Smooth muscle cell (in vitro differentiated cells): ENCODE data around the gene CHTF8. TPM values are rescaled to one million over a fixed set of nuclear protein-coding genes. Genes with fewer than 3 reads are reported as not detected.
A peak's percentile ranks its signal among the peaks of the same experiment; 100 is the strongest.
"Not testable (repeated sequence)": the region's sequence is repeated elsewhere in the genome, so short reads cannot be mapped to it uniquely, and the experiment has no call there.

Experiments used
- DNase-seq: peaks from one replicate; lab custom pipeline; 2025; ENCODE audit not compliant: unreplicated experiment; lab: John Stamatoyannopoulos, UW
- H2AFZ ChIP-seq: fragments of 200-600 bp; sonication (generic); 2 replicates; pipeline ENCODE4 v1.6.0; 2016; ENCODE audit warnings: antibody characterized with exemption, low read depth, mild to moderate bottlenecking
- H3F3A ChIP-seq: fragments of 200-600 bp; sonication (generic); 2 replicates; pipeline ENCODE4 v1.6.0; 2017; ENCODE audit warnings: antibody characterized with exemption, low read depth
- H3K27ac ChIP-seq: fragments of 200-600 bp; sonication (generic); 2 replicates; pipeline ENCODE4 v1.5.1; 2016; ENCODE audit warnings: low read depth, mild to moderate bottlenecking
- H3K27me3 ChIP-seq: fragments of 200-600 bp; sonication (generic); 2 replicates; pipeline ENCODE4 v1.6.1; 2016; ENCODE audit warnings: low read depth, mild to moderate bottlenecking
- H3K36me3 ChIP-seq: fragments of 200-600 bp; sonication (generic); 2 replicates; pipeline ENCODE4 v1.5.1; 2016; ENCODE audit warnings: low read depth
- H3K4me1 ChIP-seq: fragments of 200-600 bp; sonication (generic); 2 replicates; pipeline ENCODE4 v1.5.1; 2016; ENCODE audit warnings: low read depth
- H3K4me2 ChIP-seq: fragments of 200-600 bp; sonication (generic); 2 replicates; pipeline ENCODE4 v1.6.0; 2016; ENCODE audit warnings: mild to moderate bottlenecking
- H3K4me3 ChIP-seq: fragments of 200-600 bp; sonication (generic); 2 replicates; pipeline ENCODE4 v1.5.1; 2016; ENCODE audit warnings: mild to moderate bottlenecking
- H3K79me2 ChIP-seq: fragments of 200-600 bp; sonication (generic); 2 replicates; pipeline ENCODE4 v1.6.0; 2016; ENCODE audit warnings: low read depth, mild to moderate bottlenecking
- H3K9ac ChIP-seq: fragments of 200-600 bp; sonication (generic); 2 replicates; pipeline ENCODE4 v1.6.0; 2016; ENCODE audit warnings: low read depth
- H3K9me3 ChIP-seq: fragments of 200-600 bp; sonication (generic); replicated peaks from 2 replicates; pipeline ENCODE4 v1.5.1; 2016; ENCODE audit warnings: low read depth
- H4K20me1 ChIP-seq: fragments of 200-600 bp; sonication (generic); 2 replicates; pipeline ENCODE4 v1.6.0; 2016; ENCODE audit warnings: low read depth
- WGBS: methylation state at CpG from one replicate; pipeline ENCODE4 v1.1.7; 2016; ENCODE audit warnings: low lambda C conversion rate; 5-methylcytosine and 5-hydroxymethylcytosine counted together
- polyA plus RNA-seq: library from polyadenylated mRNA; unstranded; fragments of >200 nt; fragmentation: Nextera tagmentation; extraction: Ambion mirVana; gene quantifications from 2 replicates; pipeline ENCODE4 v1.2.1, GENCODE V29; 2016
- total RNA-seq: library from RNA; depleted of rRNA; stranded (reverse); fragments of >200 nt; gene quantifications from 2 replicates; pipeline ENCODE4 v1.2.3, GENCODE V29; 2014
- TF ChIP-seq, protein P1 (sequence below): fragments of 200-600 bp; sonication (generic); IDR thresholded peaks from 2 replicates; pipeline ENCODE4 v1.5.1; 2017; ENCODE audit warnings: borderline replicate concordance, mild to moderate bottlenecking, antibody characterized with exemption; ENCODE audit not compliant: insufficient read depth, poor library complexity, severe bottlenecking

The CHTF8 gene
- total and polyA plus RNA-seq, 2 experiments from 2014 or later: 77.7 to 83.8 TPM

DNA sequence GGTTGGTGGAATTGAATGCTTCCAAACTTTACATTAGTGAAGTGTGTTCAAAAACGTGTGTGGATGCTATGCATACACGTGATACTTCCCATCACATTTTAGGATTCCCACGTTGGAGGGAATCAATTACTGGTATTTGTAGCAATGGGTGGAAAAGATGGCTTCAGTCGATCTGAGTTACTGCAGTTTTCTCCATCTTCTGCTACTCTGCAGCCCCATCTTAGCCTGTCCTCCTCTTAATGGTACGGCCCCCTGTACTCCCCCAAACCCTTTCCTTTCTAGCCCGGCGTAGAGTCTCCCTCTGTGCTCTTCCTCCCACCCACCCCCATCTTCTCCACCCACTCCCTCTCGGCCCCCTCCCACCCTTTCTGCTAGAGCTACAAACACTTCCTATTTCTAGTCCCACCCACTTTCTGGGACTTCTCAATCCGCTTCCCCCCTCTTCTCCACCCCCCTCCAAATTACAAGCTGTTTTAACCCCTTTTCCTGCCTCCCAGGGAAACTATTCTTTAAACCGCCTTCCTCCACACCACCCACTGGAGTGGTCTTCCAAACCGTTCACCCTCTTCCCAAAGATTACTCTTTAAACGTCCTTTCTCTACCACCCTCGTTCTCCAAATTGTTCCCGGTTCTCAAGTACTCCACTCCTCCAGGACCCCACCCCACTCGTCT, 1.1 kb downstream of the CHTF8 start:
- WGBS: 3% methylated on average over 11 of the region's 15 CpGs
- no peak for DNase-seq
- H3F3A ChIP-seq: no peaks in the 10 kb centered on the region

DNA sequence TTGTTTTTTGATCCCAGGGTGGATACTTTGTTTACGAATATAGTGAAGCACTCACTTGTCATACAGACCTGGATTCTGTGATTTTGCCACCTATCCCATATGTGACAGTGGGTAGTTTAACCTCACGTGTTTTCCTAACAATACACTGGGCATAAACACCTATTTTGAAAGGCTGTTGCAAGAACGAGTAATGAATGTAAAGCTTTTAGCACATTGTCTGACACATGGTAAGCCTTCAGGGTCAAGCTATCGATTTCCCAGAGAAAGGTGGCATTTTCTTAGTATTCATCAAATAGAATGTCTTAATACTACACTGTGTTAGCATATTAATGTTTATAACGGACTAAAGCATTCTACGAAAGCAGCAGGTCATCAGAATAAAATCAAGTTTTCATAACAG, 1.9 kb downstream of the CHTF8 start:
- Histone ChIP-seq H3K9me3 (no peaks in the 10 kb centered on the region), H3K4me3 (peak overlapping the region; percentile 96), H4K20me1 (peaks cover 66% of the 10 kb centered on the region), H3K79me2 (peaks cover 84% of the 10 kb centered on the region), H3F3A (no peaks in the 10 kb centered on the region), H3K4me1 (peaks cover 19% of the 10 kb centered on the region), H3K27me3 (no peaks in the 10 kb centered on the region), H3K9ac (no peak overlapping the region), H3K27ac (peak overlapping the region; percentile 6), H3K4me2 (peak overlapping the region; percentile 90), H3K36me3 (no peaks in the 10 kb centered on the region), H2AFZ (no peak overlapping the region)
- TF ChIP-seq, protein P1, sequence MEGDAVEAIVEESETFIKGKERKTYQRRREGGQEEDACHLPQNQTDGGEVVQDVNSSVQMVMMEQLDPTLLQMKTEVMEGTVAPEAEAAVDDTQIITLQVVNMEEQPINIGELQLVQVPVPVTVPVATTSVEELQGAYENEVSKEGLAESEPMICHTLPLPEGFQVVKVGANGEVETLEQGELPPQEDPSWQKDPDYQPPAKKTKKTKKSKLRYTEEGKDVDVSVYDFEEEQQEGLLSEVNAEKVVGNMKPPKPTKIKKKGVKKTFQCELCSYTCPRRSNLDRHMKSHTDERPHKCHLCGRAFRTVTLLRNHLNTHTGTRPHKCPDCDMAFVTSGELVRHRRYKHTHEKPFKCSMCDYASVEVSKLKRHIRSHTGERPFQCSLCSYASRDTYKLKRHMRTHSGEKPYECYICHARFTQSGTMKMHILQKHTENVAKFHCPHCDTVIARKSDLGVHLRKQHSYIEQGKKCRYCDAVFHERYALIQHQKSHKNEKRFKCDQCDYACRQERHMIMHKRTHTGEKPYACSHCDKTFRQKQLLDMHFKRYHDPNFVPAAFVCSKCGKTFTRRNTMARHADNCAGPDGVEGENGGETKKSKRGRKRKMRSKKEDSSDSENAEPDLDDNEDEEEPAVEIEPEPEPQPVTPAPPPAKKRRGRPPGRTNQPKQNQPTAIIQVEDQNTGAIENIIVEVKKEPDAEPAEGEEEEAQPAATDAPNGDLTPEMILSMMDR: no peak
- no peak for DNase-seq
- 92% methylated on average over 6 of the region's 6 CpGs for WGBS

More for the DNA sequence above, 1.1 kb downstream of the CHTF8 start:
- peak overlapping the region; percentile 86 for H3K9ac ChIP-seq
- TF ChIP-seq, protein P1: no peak
- no peak overlapping the region for H2AFZ ChIP-seq
- peaks cover 19% of the 10 kb centered on the region for H3K4me1 ChIP-seq
- H3K36me3 ChIP-seq: no peaks in the 10 kb centered on the region
- no peaks in the 10 kb centered on the region for H3K9me3 ChIP-seq
- H3K79me2 ChIP-seq: peaks cover 92% of the 10 kb centered on the region
- H3K4me3 ChIP-seq: peak overlapping the region; percentile 96
- peak overlapping the region; percentile 83 for H3K27ac ChIP-seq
- H3K27me3 ChIP-seq: no peaks in the 10 kb centered on the region
- H4K20me1 ChIP-seq: peaks cover 57% of the 10 kb centered on the region
- H3K4me2 ChIP-seq: peak overlapping the region; percentile 90

- H3K27ac ChIP-seq: no peak overlapping the region
- 98% methylated on average over 12 of the region's 12 CpGs for WGBS
- no peak overlapping the region for H3K4me3 ChIP-seq
- peaks cover 10% of the 10 kb centered on the region for H3K4me1 ChIP-seq
- TF ChIP-seq, protein P1: no peak
- DNase-seq: no peak
- H3K36me3 ChIP-seq: no peaks in the 10 kb centered on the region
- no peak overlapping the region for H2AFZ ChIP-seq
- peaks cover 65% of the 10 kb centered on the region for H3K79me2 ChIP-seq
- H3K9me3 ChIP-seq: no peaks in the 10 kb centered on the region
- no peak overlapping the region for H3K9ac ChIP-seq
- no peaks in the 10 kb centered on the region for H3K27me3 ChIP-seq
- H4K20me1 ChIP-seq: peaks cover 79% of the 10 kb centered on the region
- no peaks in the 10 kb centered on the region for H3F3A ChIP-seq
- H3K4me2 ChIP-seq: no peak overlapping the region
Observed at GRCh38 chr16:69127966-69128510, 4.3 kb downstream of the CHTF8 start.

DNA sequence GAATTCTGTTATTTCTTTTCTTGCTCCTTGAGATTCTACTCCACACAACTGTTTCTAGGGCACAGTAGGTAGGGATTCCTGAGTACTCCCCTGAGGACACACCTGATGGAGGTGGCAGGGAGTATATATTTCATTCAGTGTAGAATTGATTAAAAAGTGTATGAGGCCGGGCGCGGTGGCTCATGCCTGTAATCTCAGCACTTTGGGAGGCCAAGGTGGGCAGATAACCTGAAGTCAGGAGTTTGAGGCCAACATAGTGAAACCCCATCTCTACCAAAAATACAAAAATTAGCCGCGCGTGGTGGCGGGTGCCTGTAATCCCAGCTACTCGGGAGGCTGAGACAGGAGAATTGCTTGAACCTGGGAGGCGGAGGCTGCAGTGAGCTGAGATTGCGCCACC, 5.6 kb downstream of the CHTF8 start:
- peaks cover 91% of the 10 kb centered on the region for H4K20me1 ChIP-seq

More for the DNA sequence above, 5.6 kb downstream of the CHTF8 start:
- not testable (repeated sequence) for H3F3A ChIP-seq, DNase-seq, H3K4me1 ChIP-seq, H3K9me3 ChIP-seq, H3K27ac ChIP-seq, H3K9ac ChIP-seq, H3K36me3 ChIP-seq, H3K4me3 ChIP-seq, H2AFZ ChIP-seq, H3K27me3 ChIP-seq, H3K4me2 ChIP-seq
- WGBS: 98% methylated on average over 10 of the region's 10 CpGs
- peaks cover 67% of the 10 kb centered on the region for H3K79me2 ChIP-seq
